Measurements from ENCODE around the gene SPR.

- TF ChIP-seq POLR2A (IDR thresholded peaks at IDR 0.05) (no peak), CTCF (IDR thresholded peaks at IDR 0.05) (no peak)
Measured at GRCh38 chr2:72921088-72921851, 34.1 kb downstream of the SPR start.

Data from right lobe of liver (tissue), 4 donors.